Activated CD8-positive, alpha-beta memory T cell treated with anti-CD3 and anti-CD28 coated beads, Interleukin-2, amount 50 U/mL, for 1 hour (primary cell): Measurements from ENCODE around the gene CPB2.

Experiments used
- DNase-seq: peaks from one replicate; pipeline ENCODE4 v3.0.0-alpha.2; 2020; ENCODE audit errors: extremely low read depth

Gene CPB2

GRCh38 chr13:46100191-46100815, 4.5 kb downstream of the CPB2 start:
- DNase-seq: no peak

- no peak for DNase-seq
These were observed 7.2 kb downstream of the CPB2 start for GRCh38 chr13:46097663-46098062.

- no peak for DNase-seq
These were observed 7.8 kb downstream of the CPB2 start for GRCh38 chr13:46097015-46097414.

- DNase-seq: no peak
These were observed 10.4 kb downstream of the CPB2 start for GRCh38 chr13:46094478-46094877.

GRCh38 chr13:46088821-46089562, 15.8 kb downstream of the CPB2 start:
- DNase-seq: no peak

- DNase-seq: no peak
These were observed 17.4 kb downstream of the CPB2 start for GRCh38 chr13:46087481-46087880.

GRCh38 chr13:46086985-46087384, 17.8 kb downstream of the CPB2 start:
- no peak for DNase-seq

- DNase-seq: no peak
These were observed 18.4 kb downstream of the CPB2 start for GRCh38 chr13:46086421-46086922.

GRCh38 chr13:46085737-46086136, 19.1 kb downstream of the CPB2 start:
- DNase-seq: no peak

- no peak for DNase-seq
These were observed 22.5 kb downstream of the CPB2 start for GRCh38 chr13:46082324-46082723.

- no peak for DNase-seq
These were observed 25.1 kb downstream of the CPB2 start for GRCh38 chr13:46079770-46080169.

- DNase-seq: no peak
These were observed 27.6 kb downstream of the CPB2 start for GRCh38 chr13:46077265-46077664.

- DNase-seq: no peak
These were observed 28.0 kb downstream of the CPB2 start for GRCh38 chr13:46076827-46077226.

- no peak for DNase-seq
These were observed 29.0 kb downstream of the CPB2 start for GRCh38 chr13:46075811-46076210.

- no peak for DNase-seq
These were observed 33.1 kb downstream of the CPB2 start for GRCh38 chr13:46071590-46072249.

- no peak for DNase-seq
These were observed 41.5 kb downstream of the CPB2 start for GRCh38 chr13:46063292-46063691.

GRCh38 chr13:46062185-46062584, 42.6 kb downstream of the CPB2 start:
- no peak for DNase-seq

GRCh38 chr13:46059405-46059804, 45.4 kb downstream of the CPB2 start:
- no peak for DNase-seq

- no peak for DNase-seq
These were observed 46.6 kb downstream of the CPB2 start for GRCh38 chr13:46058268-46058667.

- no peak for DNase-seq
These were observed 47.4 kb downstream of the CPB2 start for GRCh38 chr13:46057256-46058015.

GRCh38 chr13:46053162-46054012, 51.4 kb downstream of the CPB2 start:
- no peak for DNase-seq
